Urothelium cell line (cell line): Measurements from ENCODE around the gene RBM4B.

Source experiments
- DNase-seq: peaks from one replicate; pipeline ENCODE4 v3.0.0; 2011; ENCODE audit warnings: low spot score, mixed read lengths
- FAIRE-seq: peaks from 2 replicates; lab custom pipeline; 2011; peaks lifted over from hg19 to GRCh38; lab: Jason Lieb, UNC

Gene RBM4B

GRCh38 chr11:66688561-66689534 lies 11.2 kb upstream of the RBM4B start:
- DNase-seq = no peak
- FAIRE-seq = no peak

- DNase-seq (no peak), FAIRE-seq (no peak)
Measured at GRCh38 chr11:66687831-66688281, 10.2 kb upstream of the RBM4B start.

- no peak for FAIRE-seq
- no peak for DNase-seq
Measured at GRCh38 chr11:66686801-66687750, 9.4 kb upstream of the RBM4B start.

- no peak for DNase-seq
- no peak for FAIRE-seq
Measured at GRCh38 chr11:66686100-66686785, 8.6 kb upstream of the RBM4B start.

GRCh38 chr11:66685276-66686099 lies 7.8 kb upstream of the RBM4B start:
- DNase-seq (no peak), FAIRE-seq (peak; percentile 74)

- FAIRE-seq (no peak), DNase-seq (no peak)
Measured at GRCh38 chr11:66684635-66685034, 6.9 kb upstream of the RBM4B start.

- DNase-seq (no peak), FAIRE-seq (no peak)
Measured at GRCh38 chr11:66683877-66684276, 6.2 kb upstream of the RBM4B start.

- no peak for DNase-seq
- FAIRE-seq = no peak
Measured at GRCh38 chr11:66680966-66681645, 3.4 kb upstream of the RBM4B start.

- FAIRE-seq (no peak), DNase-seq (no peak)
Measured at GRCh38 chr11:66676931-66677598, 622 bp downstream of the RBM4B start.

GRCh38 chr11:66676282-66676919 lies 1.3 kb downstream of the RBM4B start:
- no peak for DNase-seq
- no peak for FAIRE-seq

- FAIRE-seq = no peak
- DNase-seq = no peak
Measured at GRCh38 chr11:66674964-66675602, 2.6 kb downstream of the RBM4B start.

GRCh38 chr11:66670816-66671215 lies 6.9 kb downstream of the RBM4B start:
- no peak for FAIRE-seq

GRCh38 chr11:66665369-66665768 lies 12.3 kb downstream of the RBM4B start:
- no peak for DNase-seq
- no peak for FAIRE-seq

More at GRCh38 chr11:66670816-66671215, 6.9 kb downstream of the RBM4B start:
- DNase-seq = no peak

GRCh38 chr11:66663741-66664296 lies 13.9 kb downstream of the RBM4B start:
- no peak for DNase-seq
- no peak for FAIRE-seq

- no peak for FAIRE-seq
- DNase-seq = no peak
Measured at GRCh38 chr11:66659763-66660162, 17.9 kb downstream of the RBM4B start.

- FAIRE-seq = no peak
- DNase-seq = no peak
Measured at GRCh38 chr11:66653123-66653522, 24.6 kb downstream of the RBM4B start.

- FAIRE-seq (no peak), DNase-seq (no peak)
Measured at GRCh38 chr11:66652651-66653050, 25.0 kb downstream of the RBM4B start.
